Memory B cell (primary cell): ENCODE data around the gene NFAT5.

ENCODE experiments used
- ATAC-seq: fragments of 150-1000 bp; cut with Tn5 transposase; 2 replicates; pipeline ENCODE4 v1.10.0; 2021; ENCODE audit warnings: low read depth, mild to moderate bottlenecking, moderate library complexity
- DNase-seq, 2 donors: peaks; one replicate each; pipeline ENCODE4 v3.0.0; 2022; ENCODE audit warnings: low spot score in 2 of 2
- H3K27ac Mint-ChIP-seq: one replicate; pipeline ENCODE4 v1.8.0; 2022; ENCODE audit warnings: mild to moderate bottlenecking, moderate library complexity, mixed read lengths
- H3K27me3 Mint-ChIP-seq: one replicate; pipeline ENCODE4 v1.8.0; 2022; ENCODE audit warnings: mixed read lengths
- H3K36me3 Mint-ChIP-seq: one replicate; pipeline ENCODE4 v1.8.0; 2022; ENCODE audit warnings: mild to moderate bottlenecking, mixed read lengths
- H3K4me1 Mint-ChIP-seq: one replicate; pipeline ENCODE4 v1.8.0; 2022; ENCODE audit warnings: mixed read lengths
- H3K4me3 Mint-ChIP-seq: one replicate; pipeline ENCODE4 v1.8.0; 2022; ENCODE audit warnings: mild to moderate bottlenecking, moderate library complexity, mixed read lengths
- H3K9me3 Mint-ChIP-seq: one replicate; pipeline ENCODE4 v1.8.0; 2022; ENCODE audit warnings: mixed read lengths

Gene NFAT5

GRCh38 chr16:69596801-69597200 lies 31.0 kb downstream of the NFAT5 start:
- ATAC-seq (no peak), DNase-seq (no peak)
- H3K27me3 Mint-ChIP-seq, result no peaks in the 10 kb centered on the region
- H3K36me3 Mint-ChIP-seq, result no peaks in the 10 kb centered on the region
- H3K4me1 Mint-ChIP-seq, result peaks cover 24% of the 10 kb centered on the region
- H3K9me3 Mint-ChIP-seq, result no peaks in the 10 kb centered on the region
- no peak overlapping the region for H3K27ac Mint-ChIP-seq
- no peak overlapping the region for H3K4me3 Mint-ChIP-seq

GRCh38 chr16:69598045-69598444 lies 32.3 kb downstream of the NFAT5 start:
- H3K9me3 Mint-ChIP-seq, result no peaks in the 10 kb centered on the region
- ATAC-seq (no peak), DNase-seq (no peak)
- no peaks in the 10 kb centered on the region for H3K27me3 Mint-ChIP-seq
- no peak overlapping the region for H3K27ac Mint-ChIP-seq
- H3K4me1 Mint-ChIP-seq, result peaks cover 24% of the 10 kb centered on the region
- no peaks in the 10 kb centered on the region for H3K36me3 Mint-ChIP-seq
- no peak overlapping the region for H3K4me3 Mint-ChIP-seq

GRCh38 chr16:69599731-69600130 lies 34.0 kb downstream of the NFAT5 start:
- no peak for ATAC-seq
- Mint-ChIP-seq H3K27me3 (no peaks in the 10 kb centered on the region), H3K36me3 (peaks cover 3% of the 10 kb centered on the region), H3K4me1 (peaks cover 24% of the 10 kb centered on the region), H3K9me3 (no peaks in the 10 kb centered on the region), H3K4me3 (no peak overlapping the region), H3K27ac (peak overlapping the region; percentile 0)
- no peak for DNase-seq

GRCh38 chr16:69600202-69600601 lies 34.4 kb downstream of the NFAT5 start:
- Mint-ChIP-seq H3K36me3 (peaks cover 3% of the 10 kb centered on the region), H3K27ac (peak overlapping the region; percentile 0), H3K4me1 (peaks cover 24% of the 10 kb centered on the region), H3K27me3 (no peaks in the 10 kb centered on the region), H3K9me3 (no peaks in the 10 kb centered on the region), H3K4me3 (no peak overlapping the region)
- ATAC-seq (no peak), DNase-seq (no peak)

GRCh38 chr16:69601250-69601649 lies 35.5 kb downstream of the NFAT5 start:
- Mint-ChIP-seq H3K4me3 (no peak overlapping the region), H3K27me3 (no peaks in the 10 kb centered on the region), H3K27ac (no peak overlapping the region), H3K9me3 (no peaks in the 10 kb centered on the region), H3K4me1 (peaks cover 21% of the 10 kb centered on the region), H3K36me3 (peaks cover 3% of the 10 kb centered on the region)
- no peak for ATAC-seq
- no peak for DNase-seq

- Mint-ChIP-seq H3K27me3 (no peaks in the 10 kb centered on the region), H3K4me3 (no peak overlapping the region), H3K27ac (no peak overlapping the region), H3K4me1 (peaks cover 26% of the 10 kb centered on the region), H3K36me3 (peaks cover 9% of the 10 kb centered on the region), H3K9me3 (no peaks in the 10 kb centered on the region)
- no peak for DNase-seq
- ATAC-seq, result no peak
These were observed 41.2 kb downstream of the NFAT5 start for GRCh38 chr16:69606985-69607384.

- H3K4me3 Mint-ChIP-seq, result no peak overlapping the region
- H3K27ac Mint-ChIP-seq, result peak overlapping the region; percentile 50
- no peaks in the 10 kb centered on the region for H3K9me3 Mint-ChIP-seq
- peaks cover 26% of the 10 kb centered on the region for H3K4me1 Mint-ChIP-seq
- no peak for ATAC-seq
- no peaks in the 10 kb centered on the region for H3K27me3 Mint-ChIP-seq
- DNase-seq, result no peak
- H3K36me3 Mint-ChIP-seq, result peaks cover 9% of the 10 kb centered on the region
These were observed 41.9 kb downstream of the NFAT5 start for GRCh38 chr16:69607674-69608073.

- no peak overlapping the region for H3K4me3 Mint-ChIP-seq
- H3K27ac Mint-ChIP-seq, result peak overlapping the region; percentile 15
- DNase-seq, result no peak
- H3K4me1 Mint-ChIP-seq, result peaks cover 31% of the 10 kb centered on the region
- ATAC-seq, result no peak
- no peaks in the 10 kb centered on the region for H3K27me3 Mint-ChIP-seq
- peaks cover 6% of the 10 kb centered on the region for H3K36me3 Mint-ChIP-seq
- H3K9me3 Mint-ChIP-seq, result no peaks in the 10 kb centered on the region
These were observed 44.6 kb downstream of the NFAT5 start for GRCh38 chr16:69610356-69610755.

- H3K4me3 Mint-ChIP-seq, result no peak overlapping the region
- H3K9me3 Mint-ChIP-seq, result no peaks in the 10 kb centered on the region
- peaks cover 12% of the 10 kb centered on the region for H3K36me3 Mint-ChIP-seq
- ATAC-seq (no peak), DNase-seq (no peak)
- H3K27me3 Mint-ChIP-seq, result no peaks in the 10 kb centered on the region
- peak overlapping the region; percentile 15 for H3K27ac Mint-ChIP-seq
- H3K4me1 Mint-ChIP-seq, result peaks cover 38% of the 10 kb centered on the region
These were observed 45.4 kb downstream of the NFAT5 start for GRCh38 chr16:69611103-69611640.

- peaks cover 36% of the 10 kb centered on the region for H3K4me1 Mint-ChIP-seq
These were observed 47.8 kb downstream of the NFAT5 start for GRCh38 chr16:69613378-69614154.

GRCh38 chr16:69615528-69615927 lies 49.8 kb downstream of the NFAT5 start:
- H3K9me3 Mint-ChIP-seq, result no peaks in the 10 kb centered on the region
- H3K4me3 Mint-ChIP-seq, result no peak overlapping the region
- no peak overlapping the region for H3K27ac Mint-ChIP-seq
- no peak for DNase-seq
- ATAC-seq, result no peak
- peaks cover 9% of the 10 kb centered on the region for H3K36me3 Mint-ChIP-seq
- peaks cover 26% of the 10 kb centered on the region for H3K4me1 Mint-ChIP-seq
- no peaks in the 10 kb centered on the region for H3K27me3 Mint-ChIP-seq

More at GRCh38 chr16:69613378-69614154, 47.8 kb downstream of the NFAT5 start:
- H3K36me3 Mint-ChIP-seq, result peaks cover 10% of the 10 kb centered on the region
- no peak for DNase-seq
- H3K27ac Mint-ChIP-seq, result peak overlapping the region; percentile 36
- no peaks in the 10 kb centered on the region for H3K9me3 Mint-ChIP-seq
- no peaks in the 10 kb centered on the region for H3K27me3 Mint-ChIP-seq
- ATAC-seq, result peak; percentile 26
- no peak overlapping the region for H3K4me3 Mint-ChIP-seq

- ATAC-seq, result no peak
- H3K27me3 Mint-ChIP-seq, result no peaks in the 10 kb centered on the region
- DNase-seq, result no peak
- peaks cover 23% of the 10 kb centered on the region for H3K4me1 Mint-ChIP-seq
- H3K36me3 Mint-ChIP-seq, result peaks cover 9% of the 10 kb centered on the region
- no peak overlapping the region for H3K27ac Mint-ChIP-seq
- H3K4me3 Mint-ChIP-seq, result no peak overlapping the region
- no peaks in the 10 kb centered on the region for H3K9me3 Mint-ChIP-seq
These were observed 50.3 kb downstream of the NFAT5 start for GRCh38 chr16:69616082-69616481.

- no peak overlapping the region for H3K27ac Mint-ChIP-seq
- no peaks in the 10 kb centered on the region for H3K9me3 Mint-ChIP-seq
- no peaks in the 10 kb centered on the region for H3K27me3 Mint-ChIP-seq
- H3K4me1 Mint-ChIP-seq, result peaks cover 19% of the 10 kb centered on the region
- ATAC-seq (no peak), DNase-seq (no peak)
- peaks cover 11% of the 10 kb centered on the region for H3K36me3 Mint-ChIP-seq
- no peak overlapping the region for H3K4me3 Mint-ChIP-seq
These were observed 52.5 kb downstream of the NFAT5 start for GRCh38 chr16:69618307-69618706.

GRCh38 chr16:69618721-69619120 lies 53.0 kb downstream of the NFAT5 start:
- no peak for DNase-seq
- peaks cover 11% of the 10 kb centered on the region for H3K36me3 Mint-ChIP-seq
- no peak overlapping the region for H3K27ac Mint-ChIP-seq
- no peaks in the 10 kb centered on the region for H3K27me3 Mint-ChIP-seq
- no peak for ATAC-seq
- no peak overlapping the region for H3K4me3 Mint-ChIP-seq
- H3K9me3 Mint-ChIP-seq, result no peaks in the 10 kb centered on the region
- peaks cover 15% of the 10 kb centered on the region for H3K4me1 Mint-ChIP-seq

- no peak for DNase-seq
- Mint-ChIP-seq H3K36me3 (peaks cover 15% of the 10 kb centered on the region), H3K4me3 (no peak overlapping the region), H3K9me3 (no peaks in the 10 kb centered on the region), H3K4me1 (peaks cover 15% of the 10 kb centered on the region), H3K27ac (no peak overlapping the region), H3K27me3 (no peaks in the 10 kb centered on the region)
- no peak for ATAC-seq
These were observed 53.7 kb downstream of the NFAT5 start for GRCh38 chr16:69619514-69619913.
